VCaP (cell line): ENCODE measurements around the gene FOXD3.

ENCODE experiments used
- H3K27ac ChIP-seq: fragments of 450-650 bp; 2 replicates; pipeline ENCODE4 v1.5.1; 2017
- CTCF ChIP-seq: fragments of 450-650 bp; conservative IDR thresholded peaks from 2 replicates; pipeline ENCODE4 v1.5.1; 2017; ENCODE audit warnings: mild to moderate bottlenecking, moderate library complexity

FOXD3 gene

GRCh38 chr1:63289135-63289534 lies 33.2 kb upstream of the FOXD3 start:
- TF ChIP-seq CTCF: no peak
- no peak overlapping the region for H3K27ac ChIP-seq

GRCh38 chr1:63294803-63295594 lies 27.4 kb upstream of the FOXD3 start:
- no peak for TF ChIP-seq CTCF
- no peak overlapping the region for H3K27ac ChIP-seq

GRCh38 chr1:63304410-63304809 lies 18.0 kb upstream of the FOXD3 start:
- TF ChIP-seq CTCF: no peak
- H3K27ac ChIP-seq: no peak overlapping the region

GRCh38 chr1:63305043-63305442 lies 17.3 kb upstream of the FOXD3 start:
- no peak overlapping the region for H3K27ac ChIP-seq
- TF ChIP-seq CTCF: no peak

GRCh38 chr1:63307196-63307794 lies 15.1 kb upstream of the FOXD3 start:
- no peak overlapping the region for H3K27ac ChIP-seq
- TF ChIP-seq CTCF: no peak

- TF ChIP-seq CTCF: no peak
- peak overlapping the region; percentile 77 for H3K27ac ChIP-seq
These were observed 5.8 kb upstream of the FOXD3 start for GRCh38 chr1:63316598-63316983.

GRCh38 chr1:63316984-63317816 lies 5.2 kb upstream of the FOXD3 start:
- TF ChIP-seq CTCF: peak; percentile 93
- H3K27ac ChIP-seq: peak overlapping the region; percentile 77
